ENCODE data around the gene CTSW.

CTSW gene

DNA sequence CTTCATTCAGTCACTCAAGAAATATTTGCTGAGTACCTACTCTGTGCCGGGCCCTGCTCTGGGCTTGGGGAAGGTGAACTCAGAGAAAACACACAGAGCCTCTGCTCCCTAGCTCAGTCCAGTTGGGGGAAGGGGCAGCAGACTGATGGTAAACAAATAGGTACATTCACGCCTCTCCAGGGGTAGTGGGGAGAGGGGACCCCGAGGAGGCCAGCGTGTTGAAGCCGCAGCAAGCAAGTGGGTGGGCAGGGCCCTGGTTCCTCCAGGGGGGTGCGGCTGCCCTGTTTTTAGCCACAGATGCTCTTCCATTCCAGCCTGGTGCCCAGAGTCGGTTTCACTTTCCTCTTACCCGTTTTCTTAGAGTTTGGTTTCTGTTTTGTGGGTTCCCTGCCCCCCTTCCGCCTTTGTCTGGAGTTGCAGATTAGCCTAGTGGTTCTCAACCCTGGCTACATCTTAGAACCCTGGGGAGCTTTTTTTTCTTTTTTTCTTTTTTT lies 48.3 kb downstream of the CTSW start:
- peak; percentile 36 to 56 for DNase-seq (ENCODE audit: low read depth in 2 of 2, low spot score in 1 of 2)

DNA sequence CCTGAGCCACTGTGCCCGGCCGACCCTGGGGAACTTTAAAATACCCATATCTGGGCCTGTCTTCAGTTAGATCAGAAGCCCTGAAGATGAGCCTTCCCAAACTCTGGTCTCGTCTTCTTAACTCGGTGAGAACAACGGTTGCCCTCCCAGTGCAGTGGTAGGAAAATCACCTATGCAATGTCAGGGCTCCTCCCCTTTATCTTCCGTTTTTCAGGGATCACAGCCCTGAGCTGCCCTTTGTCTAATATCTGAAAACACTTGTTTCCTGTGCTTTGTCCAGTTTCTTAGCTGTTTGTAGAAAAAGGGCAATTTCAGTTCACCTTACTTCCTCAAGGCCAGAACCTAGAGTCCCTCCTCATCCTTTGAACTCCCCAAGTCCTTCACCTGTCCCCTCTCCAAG lies 49.0 kb downstream of the CTSW start:
- DNase-seq (ENCODE audit: low read depth in 2 of 2, low spot score in 1 of 2), result no peak

DNA sequence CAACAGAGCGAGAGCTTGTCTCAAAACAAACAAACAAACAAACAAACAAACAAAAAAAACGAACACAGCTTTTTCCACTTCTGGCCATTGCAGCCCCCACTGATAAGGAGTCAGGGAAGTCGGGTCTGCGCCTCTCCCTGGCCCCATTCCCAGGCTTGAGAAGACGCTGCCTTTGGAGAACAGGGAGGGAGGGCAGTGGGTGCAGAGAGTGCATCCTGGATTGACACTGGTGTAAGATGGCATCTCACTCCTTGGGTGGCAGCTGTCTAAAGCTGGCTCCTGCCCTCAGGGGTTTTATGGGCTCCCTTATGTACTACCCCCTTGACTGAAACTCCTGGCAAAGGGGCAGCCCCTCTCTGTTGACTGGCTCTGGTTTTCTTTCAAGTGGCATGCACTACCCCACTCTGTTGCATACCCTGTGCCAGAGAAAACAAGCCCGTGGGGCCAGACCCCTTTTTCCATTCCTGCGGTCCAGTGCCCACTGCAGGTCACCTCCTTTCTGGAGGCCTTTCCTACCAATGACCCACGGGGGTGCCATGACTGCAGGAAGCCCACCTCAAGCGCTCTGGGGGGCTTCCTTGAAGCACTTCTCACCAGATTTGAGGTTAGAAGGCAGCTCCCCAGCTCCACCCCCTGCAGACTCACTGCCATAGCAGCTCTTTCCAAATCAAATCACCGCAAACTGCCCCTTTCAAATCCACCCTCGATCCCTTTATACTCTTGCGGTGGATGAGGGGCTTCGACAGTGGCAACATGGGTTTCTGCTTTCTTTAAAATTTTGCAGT lies 52.3 kb downstream of the CTSW start:
- DNase-seq (ENCODE audit: low read depth in 2 of 2, low spot score in 1 of 2), result no peak

DNA sequence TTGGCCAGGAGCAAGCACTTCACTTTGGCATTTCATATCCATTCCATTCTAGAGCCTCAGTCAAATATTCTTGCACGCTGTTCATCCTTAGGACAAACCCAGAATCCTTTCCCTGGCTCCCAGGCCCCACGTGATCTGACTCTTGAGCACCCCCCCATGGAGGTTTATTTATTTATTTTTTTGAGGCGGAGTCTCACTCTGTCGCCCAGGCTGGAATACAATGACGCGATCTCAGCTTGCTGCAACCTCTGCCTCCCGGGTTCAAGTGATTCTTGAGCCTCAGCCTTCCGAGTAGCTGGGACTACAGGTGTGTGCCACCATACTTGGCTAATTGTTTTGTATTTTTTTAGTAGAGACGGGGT lies 52.9 kb downstream of the CTSW start:
- DNase-seq (ENCODE audit: low read depth in 2 of 2, low spot score in 1 of 2), result no peak

All from stimulated activated CD8-positive, alpha-beta memory T cell treated with anti-CD3 and anti-CD28 coated beads, Interleukin-4, amount 100 ng/mL, for 1 hour (primary cell).